GM23338 (cell line): ENCODE measurements around the gene ERCC6. TPM values are rescaled to one million over a fixed set of nuclear protein-coding genes. Genes with fewer than 3 reads are reported as not detected.

Experiments
- ATAC-seq: fragments of 200-7000 bp; cut with Tn5 transposase; 3 replicates; pipeline ENCODE4 v1.9.1; 2020
- DNase-seq: peaks from one replicate; pipeline ENCODE4 v3.0.0-alpha.2; 2015; ENCODE audit warnings: low spot score
- H2AFZ ChIP-seq: fragments of 200-600 bp; sonication (generic); 2 replicates; pipeline ENCODE4 v1.8.0; 2016; ENCODE audit warnings: antibody characterized with exemption, mild to moderate bottlenecking, moderate library complexity
- H3F3A ChIP-seq: fragments of 200-600 bp; sonication (generic); replicated peaks from 2 replicates; pipeline ENCODE4 v1.8.0; 2017; ENCODE audit warnings: antibody characterized with exemption, mixed run types, low read depth
- H3K27ac ChIP-seq: fragments of 200-600 bp; sonication (generic); 2 replicates; pipeline ENCODE4 v1.6.1; 2016; ENCODE audit warnings: low read depth
- H3K27me3 ChIP-seq: fragments of 200-600 bp; sonication (generic); 2 replicates; pipeline ENCODE4 v1.8.0; 2016; ENCODE audit warnings: mild to moderate bottlenecking, mixed run types, moderate library complexity; ENCODE audit not compliant: insufficient read depth
- H3K36me3 ChIP-seq: fragments of 200-600 bp; sonication (generic); 2 replicates; pipeline ENCODE4 v1.8.0; 2016; ENCODE audit warnings: mild to moderate bottlenecking; ENCODE audit not compliant: insufficient read depth
- H3K4me1 ChIP-seq: fragments of 200-600 bp; sonication (generic); 2 replicates; pipeline ENCODE4 v1.8.0; 2016; ENCODE audit warnings: mild to moderate bottlenecking, moderate library complexity; ENCODE audit not compliant: insufficient read depth
- H3K4me2 ChIP-seq: fragments of 200-600 bp; sonication (generic); 2 replicates; pipeline ENCODE4 v1.7.1; 2017; ENCODE audit warnings: mixed run types
- H3K4me3 ChIP-seq: fragments of 200-600 bp; sonication (generic); 2 replicates; pipeline ENCODE4 v1.6.1; 2016; ENCODE audit warnings: mixed run types
- H3K79me2 ChIP-seq: fragments of 200-600 bp; sonication (generic); replicated peaks from 2 replicates; pipeline ENCODE4 v1.8.0; 2017; ENCODE audit warnings: mild to moderate bottlenecking; ENCODE audit not compliant: insufficient read depth
- H3K9me2 ChIP-seq: fragments of 200-600 bp; sonication (generic); 2 replicates; pipeline ENCODE4 v1.8.0; 2017; ENCODE audit not compliant: insufficient read depth
- H4K20me1 ChIP-seq: fragments of 200-600 bp; sonication (generic); replicated peaks from 2 replicates; pipeline ENCODE4 v1.8.0; 2017; ENCODE audit warnings: mild to moderate bottlenecking; ENCODE audit not compliant: insufficient read depth
- H3K27ac Mint-ChIP-seq: 2 replicates; pipeline ENCODE4 v1.8.0; 2020; ENCODE audit warnings: inconsistent platforms, mild to moderate bottlenecking, moderate library complexity, mixed read lengths
- H3K27me3 Mint-ChIP-seq: 3 replicates; pipeline ENCODE4 v1.8.0; 2022; ENCODE audit warnings: low read depth, mild to moderate bottlenecking, moderate library complexity, mixed read lengths, inconsistent platforms; ENCODE audit not compliant: insufficient read depth, poor library complexity
- H3K36me3 Mint-ChIP-seq: 3 replicates; pipeline ENCODE4 v1.8.0; 2021; ENCODE audit warnings: low read depth, mild to moderate bottlenecking, inconsistent platforms, moderate library complexity, mixed read lengths
- H3K4me1 Mint-ChIP-seq: 3 replicates; pipeline ENCODE4 v1.8.0; 2020; ENCODE audit warnings: mild to moderate bottlenecking, inconsistent platforms, mixed read lengths
- H3K4me3 Mint-ChIP-seq: 3 replicates; pipeline ENCODE4 v1.8.0; 2021; ENCODE audit warnings: moderate library complexity, mild to moderate bottlenecking, inconsistent platforms, mixed read lengths
- H3K9me3 Mint-ChIP-seq: 3 replicates; pipeline ENCODE4 v1.8.0; 2020; ENCODE audit warnings: moderate library complexity, mild to moderate bottlenecking, inconsistent platforms, mixed read lengths
- CREB1 ChIP-seq: fragments of 250-450 bp; sonication (Bioruptor Pico); IDR thresholded peaks from 2 replicates; pipeline ENCODE4 v1.5.0; 2020; ENCODE audit warnings: low read depth, mild to moderate bottlenecking, moderate library complexity
- CTCF ChIP-seq, 2 experiments: fragments of 200-600 bp in 1 of 2; sonication (generic) in 1 of 2; conservative IDR thresholded peaks; 2 replicates each; pipeline versions ENCODE4 v1.5.1 to v1.6.1; 2016 to 2017; ENCODE audit warnings: antibody characterized with exemption in 2 of 2, low read depth in 2 of 2, mild to moderate bottlenecking in 2 of 2, moderate library complexity in 1 of 2
- ETS1 ChIP-seq: IDR thresholded peaks from 2 replicates; pipeline ENCODE4 v1.6.1; 2016; ENCODE audit warnings: antibody characterized with exemption
- EZH2 ChIP-seq: fragments of 200-600 bp; sonication (generic); IDR thresholded peaks from one replicate; pipeline ENCODE4 v1.8.0; 2017; ENCODE audit warnings: antibody characterized with exemption, mild to moderate bottlenecking, low read depth; ENCODE audit not compliant: unreplicated experiment
- EZH2phosphoT487 ChIP-seq: fragments of 200-600 bp; sonication (generic); IDR thresholded peaks from one replicate; pipeline ENCODE4 v1.8.1; 2018; ENCODE audit warnings: antibody characterized with exemption; ENCODE audit not compliant: unreplicated experiment
- JUNB ChIP-seq: IDR thresholded peaks from one replicate; pipeline ENCODE4 v1.6.1; 2016; ENCODE audit warnings: antibody characterized with exemption; ENCODE audit not compliant: unreplicated experiment
- NANOG ChIP-seq: IDR thresholded peaks from 2 replicates; pipeline ENCODE4 v1.6.1; 2016; ENCODE audit warnings: antibody characterized with exemption, borderline replicate concordance
- ZNF114 ChIP-seq: fragments of 250-450 bp; sonication (Bioruptor Pico); IDR thresholded peaks from 2 replicates; pipeline ENCODE4 v1.5.0; 2020; ENCODE audit warnings: mild to moderate bottlenecking, moderate library complexity
- polyA plus RNA-seq: library from polyadenylated mRNA; unstranded; fragments of >200 nt; fragmentation: Nextera tagmentation; extraction: Ambion mirVana; gene quantifications from 2 replicates; pipeline ENCODE4 v1.2.1, GENCODE V29; 2016
- total RNA-seq: library from RNA; depleted of rRNA; stranded (reverse); fragments of >200 nt; shearing (Covaris generic); gene quantifications from 2 replicates; pipeline ENCODE4 v1.2.3, GENCODE V29; 2014

Gene ERCC6
- total and polyA plus RNA-seq, 2 experiments from 2014 or later, result 2.5 to 13.8 TPM

GRCh38 chr10:49516216-49516970, 22.5 kb downstream of the ERCC6 start (continued):
- TF ChIP-seq CTCF (conservative IDR thresholded peaks at IDR 0.05; ENCODE audit: low read depth in 2 of 2), result no peak
- no peak for TF ChIP-seq EZH2phosphoT487
- no peak for TF ChIP-seq ETS1

- no peak overlapping the region for H3K27ac ChIP-seq
- H3K27me3 ChIP-seq, result no peaks in the 10 kb centered on the region
- H3K9me2 ChIP-seq, result no peaks in the 10 kb centered on the region
- DNase-seq (peak; percentile 57), ATAC-seq (peak; percentile 73)
- Mint-ChIP-seq H3K36me3 (no peaks in the 10 kb centered on the region; the same call in 2 of the 3 replicates), H3K27me3 (no peaks in the 10 kb centered on the region), H3K9me3 (no peaks in the 10 kb centered on the region), H3K4me3 (no peak overlapping the region), H3K27ac (no peak overlapping the region), H3K4me1 (peaks cover 2% of the 10 kb centered on the region; the same call in 1 of the 3 replicates)
- H2AFZ ChIP-seq, result no peak overlapping the region
- no peaks in the 10 kb centered on the region for H3K4me1 ChIP-seq
- H3F3A ChIP-seq, result no peaks in the 10 kb centered on the region
- no peaks in the 10 kb centered on the region for H3K79me2 ChIP-seq
- H3K4me2 ChIP-seq, result no peak overlapping the region
- no peak for TF ChIP-seq ZNF114 (CRISPR knock-in tag)
- TF ChIP-seq CTCF (conservative IDR thresholded peaks at IDR 0.05; ENCODE audit: low read depth in 2 of 2), result peak; percentile 78
- H3K4me3 ChIP-seq, result no peak overlapping the region
- no peaks in the 10 kb centered on the region for H3K36me3 ChIP-seq
- no peaks in the 10 kb centered on the region for H4K20me1 ChIP-seq
These were observed 26.7 kb downstream of the ERCC6 start for GRCh38 chr10:49512121-49512809.

GRCh38 chr10:49509771-49510303, 29.1 kb downstream of the ERCC6 start:
- H3K9me3 Mint-ChIP-seq, result no peaks in the 10 kb centered on the region
- no peak overlapping the region for H3K4me2 ChIP-seq
- H3K79me2 ChIP-seq, result no peaks in the 10 kb centered on the region
- peaks cover 20% of the 10 kb centered on the region for H3K4me1 ChIP-seq
- no peak overlapping the region for H3K27ac Mint-ChIP-seq
- H3K9me2 ChIP-seq, result no peaks in the 10 kb centered on the region
- H3K4me3 Mint-ChIP-seq, result no peak overlapping the region
- H3K27ac ChIP-seq, result no peak overlapping the region
- no peaks in the 10 kb centered on the region for H3F3A ChIP-seq
- H3K36me3 ChIP-seq, result no peaks in the 10 kb centered on the region
- H2AFZ ChIP-seq, result no peak overlapping the region
- no peaks in the 10 kb centered on the region for H3K27me3 Mint-ChIP-seq
- no peaks in the 10 kb centered on the region for H4K20me1 ChIP-seq
- H3K4me1 Mint-ChIP-seq, result peaks cover 21% of the 10 kb centered on the region
- DNase-seq, result no peak
- no peak overlapping the region for H3K4me3 ChIP-seq
- no peaks in the 10 kb centered on the region for H3K36me3 Mint-ChIP-seq
- no peaks in the 10 kb centered on the region for H3K27me3 ChIP-seq
- no peak for ATAC-seq
- no peak for TF ChIP-seq JUNB
- no peak for TF ChIP-seq EZH2
- TF ChIP-seq ETS1, result no peak
- TF ChIP-seq ZNF114 (CRISPR knock-in tag), result no peak
- no peak for TF ChIP-seq NANOG
- no peak for TF ChIP-seq CREB1 (CRISPR knock-in tag)
